ENCODE results near the gene SLCO4A1.

GRCh38 chr20:62656197-62656918 lies 14.1 kb downstream of the SLCO4A1 start:
- no peak for TF ChIP-seq CTCF (IDR thresholded peaks at IDR 0.05)
- TF ChIP-seq EP300 (IDR thresholded peaks at IDR 0.05) = no peak
